K562 (cell line): ENCODE data around the gene CNPPD1. TPM values are rescaled to one million over a fixed set of nuclear protein-coding genes. Genes with fewer than 3 reads are reported as not detected.

ENCODE experiments used
- ETV1 ChIP-seq: fragments of 450-650 bp; conservative IDR thresholded peaks from 2 replicates; pipeline ENCODE4 v1.6.1; 2016; ENCODE audit warnings: missing genetic modification characterization, control low read depth, low read depth, missing compliant biosample characterization
- EZH2 ChIP-seq: IDR thresholded peaks from 2 replicates; pipeline ENCODE4 v1.6.1; 2012; ENCODE audit warnings: low read depth, mild to moderate bottlenecking, inconsistent platforms, low read length, borderline replicate concordance
- FOSL1 ChIP-seq: fragments of 200-800 bp; sonication (Bioruptor generic); conservative IDR thresholded peaks from 2 replicates; pipeline ENCODE4 v1.6.1; 2016; ENCODE audit warnings: missing genetic modification characterization, missing compliant biosample characterization
- GABPB1 ChIP-seq: sonication (generic); formaldehyde crosslinking; IDR thresholded peaks from 2 replicates; pipeline ENCODE4 v1.8.0; 2022; ENCODE audit warnings: mild to moderate bottlenecking, missing genetic modification reagents
- HEY1 ChIP-seq: fragments of 250-450 bp; sonication (Bioruptor Pico); IDR thresholded peaks from 2 replicates; pipeline ENCODE4 v1.5.0; 2020; ENCODE audit warnings: mild to moderate bottlenecking, moderate library complexity, borderline replicate concordance
- HMG20B ChIP-seq: fragments of 250-450 bp; sonication (Bioruptor Pico); IDR thresholded peaks from 2 replicates; pipeline ENCODE4 v1.5.0; 2021; ENCODE audit warnings: mild to moderate bottlenecking
- PTBP1 ChIP-seq: fragments of 200-400 bp; formaldehyde crosslinking; IDR thresholded peaks from 2 replicates; pipeline ENCODE4 v1.6.1; 2017; ENCODE audit warnings: low read depth, low read length
- SIN3A ChIP-seq, 2 experiments: fragments of 150-350 bp in 1 of 2; IDR thresholded peaks; 2 replicates each; pipeline ENCODE4 v1.6.1; 2011 to 2016; ENCODE audit warnings: borderline replicate concordance in 2 of 2, low read depth in 2 of 2, low read length in 2 of 2, mild to moderate bottlenecking in 2 of 2, moderate library complexity in 2 of 2; ENCODE audit not compliant: control insufficient read depth in 1 of 2
- TSHZ1 ChIP-seq: fragments of 250-450 bp; sonication (Bioruptor Pico); IDR thresholded peaks from 2 replicates; pipeline ENCODE4 v1.4.0; 2020; ENCODE audit warnings: mild to moderate bottlenecking, moderate library complexity
- ZBTB8A ChIP-seq: fragments of 450-650 bp; IDR thresholded peaks from 2 replicates; pipeline ENCODE4 v1.6.1; 2018; ENCODE audit warnings: mild to moderate bottlenecking, moderate library complexity; ENCODE audit not compliant: partially characterized antibody
- ZNF347 ChIP-seq: fragments of 450-650 bp; formaldehyde crosslinking; IDR thresholded peaks from 2 replicates; pipeline ENCODE4 v1.4.0; 2020; ENCODE audit warnings: low read depth, mild to moderate bottlenecking, moderate library complexity
- ZNF583 ChIP-seq: fragments of 250-450 bp; sonication (Bioruptor Pico); IDR thresholded peaks from 2 replicates; pipeline ENCODE4 v1.4.0; 2020
- ZNF76 ChIP-seq: fragments of 250-450 bp; sonication (Bioruptor Pico); IDR thresholded peaks from 2 replicates; pipeline ENCODE4 v1.4.0; 2020; ENCODE audit warnings: mild to moderate bottlenecking, moderate library complexity, borderline replicate concordance
- ZNF766 ChIP-seq: fragments of 200-800 bp; sonication (Bioruptor generic); conservative IDR thresholded peaks from 2 replicates; pipeline ENCODE4 v1.6.1; 2016; ENCODE audit warnings: missing genetic modification characterization, missing compliant biosample characterization
- polyA plus RNA-seq, 8 experiments: library from polyadenylated mRNA; depleted of rRNA in 4 of 8; stranded (reverse) in 5 of 8; unstranded in 3 of 8; fragments of >200 nt; fragmentation: Nextera tagmentation in 2 of 8; fragmentation: Illumina TruSeq in 1 of 8; extraction: Ambion mirVana in 2 of 8; extraction: Trizol in 1 of 8; gene quantifications; 2 replicates each; pipeline versions ENCODE4 v1.2.1 to v1.2.3, GENCODE V29; 2011 to 2014; ENCODE audit warnings: inconsistent platforms in 1 of 8, missing spikeins in 1 of 8
- total RNA-seq, 7 experiments: library from RNA; depleted of rRNA in 6 of 7; stranded (reverse); fragments of >200 nt in 6 of 7; fragmentation: Illumina TruSeq in 2 of 7; extraction: Trizol in 2 of 7; gene quantifications; 2 replicates each; pipeline versions ENCODE4 v1.2.1 to v1.2.3, GENCODE V29; 2011 to 2021; ENCODE audit warnings: low replicate concordance in 1 of 7
- TF ChIP-seq, protein P1 (sequence below): fragments of 200-400 bp; formaldehyde crosslinking; IDR thresholded peaks from 2 replicates; pipeline ENCODE4 v1.6.1; 2017; ENCODE audit warnings: mild to moderate bottlenecking, low read depth, low read length, moderate library complexity
- TF ChIP-seq, protein P2 (sequence below): sonication (generic); formaldehyde crosslinking; IDR thresholded peaks from 2 replicates; pipeline ENCODE4 v1.8.0; 2022; ENCODE audit warnings: mild to moderate bottlenecking, missing genetic modification reagents
- TF ChIP-seq, protein P3 (sequence below): fragments of 450-650 bp; IDR thresholded peaks from 2 replicates; pipeline ENCODE4 v1.6.1; 2016
- TF ChIP-seq, protein P4 (sequence below), 2 experiments: fragments of 450-650 bp; conservative IDR thresholded peaks; 2 replicates each; pipeline ENCODE4 v1.6.1; 2017; ENCODE audit warnings: mild to moderate bottlenecking in 2 of 2, moderate library complexity in 2 of 2

The CNPPD1 gene
- total and polyA plus RNA-seq, 9 of the 15 experiments (the other 6 are each of a cell fraction or from before 2014, with no cell fraction given): 9.9 to 53.5 (median 27.0) TPM

- TF ChIP-seq ZNF766 (no peak), TSHZ1 (CRISPR knock-in tag) (no peak), ETV1 (tag) (no peak), EZH2 (no peak), SIN3A (IDR thresholded peaks at IDR 0.05; ENCODE audit: borderline replicate concordance in 2 of 2, control insufficient read depth in 1 of 2, low read depth in 2 of 2, low read length in 2 of 2) (no peak; a peak in 1 of 4 replicates), ZNF583 (CRISPR knock-in tag) (no peak), HEY1 (CRISPR knock-in tag) (no peak), ZNF347 (CRISPR knock-in tag) (no peak), ZNF76 (CRISPR knock-in tag) (no peak), HMG20B (CRISPR knock-in tag) (no peak), FOSL1 (no peak), PTBP1 (no peak), GABPB1 (CRISPR knock-in tag) (peak; percentile 43; the same call in 1 of the 2 replicates), ZBTB8A (no peak)
- TF ChIP-seq, protein P1, sequence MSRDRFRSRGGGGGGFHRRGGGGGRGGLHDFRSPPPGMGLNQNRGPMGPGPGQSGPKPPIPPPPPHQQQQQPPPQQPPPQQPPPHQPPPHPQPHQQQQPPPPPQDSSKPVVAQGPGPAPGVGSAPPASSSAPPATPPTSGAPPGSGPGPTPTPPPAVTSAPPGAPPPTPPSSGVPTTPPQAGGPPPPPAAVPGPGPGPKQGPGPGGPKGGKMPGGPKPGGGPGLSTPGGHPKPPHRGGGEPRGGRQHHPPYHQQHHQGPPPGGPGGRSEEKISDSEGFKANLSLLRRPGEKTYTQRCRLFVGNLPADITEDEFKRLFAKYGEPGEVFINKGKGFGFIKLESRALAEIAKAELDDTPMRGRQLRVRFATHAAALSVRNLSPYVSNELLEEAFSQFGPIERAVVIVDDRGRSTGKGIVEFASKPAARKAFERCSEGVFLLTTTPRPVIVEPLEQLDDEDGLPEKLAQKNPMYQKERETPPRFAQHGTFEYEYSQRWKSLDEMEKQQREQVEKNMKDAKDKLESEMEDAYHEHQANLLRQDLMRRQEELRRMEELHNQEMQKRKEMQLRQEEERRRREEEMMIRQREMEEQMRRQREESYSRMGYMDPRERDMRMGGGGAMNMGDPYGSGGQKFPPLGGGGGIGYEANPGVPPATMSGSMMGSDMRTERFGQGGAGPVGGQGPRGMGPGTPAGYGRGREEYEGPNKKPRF: no peak
- TF ChIP-seq, protein P2, sequence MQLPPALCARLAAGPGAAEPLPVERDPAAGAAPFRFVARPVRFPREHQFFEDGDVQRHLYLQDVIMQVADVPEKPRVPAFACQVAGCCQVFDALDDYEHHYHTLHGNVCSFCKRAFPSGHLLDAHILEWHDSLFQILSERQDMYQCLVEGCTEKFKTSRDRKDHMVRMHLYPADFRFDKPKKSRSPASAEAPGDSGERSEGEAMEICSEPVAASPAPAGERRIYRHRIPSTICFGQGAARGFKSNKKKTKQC (CRISPR knock-in tag): peak; percentile 70; the same call in 1 of the 2 replicates
- TF ChIP-seq, protein P3, sequence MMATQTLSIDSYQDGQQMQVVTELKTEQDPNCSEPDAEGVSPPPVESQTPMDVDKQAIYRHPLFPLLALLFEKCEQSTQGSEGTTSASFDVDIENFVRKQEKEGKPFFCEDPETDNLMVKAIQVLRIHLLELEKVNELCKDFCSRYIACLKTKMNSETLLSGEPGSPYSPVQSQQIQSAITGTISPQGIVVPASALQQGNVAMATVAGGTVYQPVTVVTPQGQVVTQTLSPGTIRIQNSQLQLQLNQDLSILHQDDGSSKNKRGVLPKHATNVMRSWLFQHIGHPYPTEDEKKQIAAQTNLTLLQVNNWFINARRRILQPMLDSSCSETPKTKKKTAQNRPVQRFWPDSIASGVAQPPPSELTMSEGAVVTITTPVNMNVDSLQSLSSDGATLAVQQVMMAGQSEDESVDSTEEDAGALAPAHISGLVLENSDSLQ: no peak
- TF ChIP-seq, protein P4, sequence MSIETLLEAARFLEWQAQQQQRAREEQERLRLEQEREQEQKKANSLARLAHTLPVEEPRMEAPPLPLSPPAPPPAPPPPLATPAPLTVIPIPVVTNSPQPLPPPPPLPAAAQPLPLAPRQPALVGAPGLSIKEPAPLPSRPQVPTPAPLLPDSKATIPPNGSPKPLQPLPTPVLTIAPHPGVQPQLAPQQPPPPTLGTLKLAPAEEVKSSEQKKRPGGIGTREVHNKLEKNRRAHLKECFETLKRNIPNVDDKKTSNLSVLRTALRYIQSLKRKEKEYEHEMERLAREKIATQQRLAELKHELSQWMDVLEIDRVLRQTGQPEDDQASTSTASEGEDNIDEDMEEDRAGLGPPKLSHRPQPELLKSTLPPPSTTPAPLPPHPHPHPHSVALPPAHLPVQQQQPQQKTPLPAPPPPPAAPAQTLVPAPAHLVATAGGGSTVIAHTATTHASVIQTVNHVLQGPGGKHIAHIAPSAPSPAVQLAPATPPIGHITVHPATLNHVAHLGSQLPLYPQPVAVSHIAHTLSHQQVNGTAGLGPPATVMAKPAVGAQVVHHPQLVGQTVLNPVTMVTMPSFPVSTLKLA (conservative IDR thresholded peaks at IDR 0.05): peak; percentile 53 to 73; a peak in 2 of 4 replicates
Observed at GRCh38 chr2:219160186-219161017, 16.3 kb downstream of the CNPPD1 start, which contains the start of gene NHEJ1 (continued).
